DMS153 treated with DMSO at 0.1 percent for 48 hours (cell line): ENCODE measurements around the gene NRDC.

Source experiments
- DNase-seq: peaks from one replicate; lab custom pipeline; 2025; ENCODE audit not compliant: unreplicated experiment; lab: John Stamatoyannopoulos, UW

Gene NRDC

GRCh38 chr1:51784997-51785421 is 93.5 kb downstream of the NRDC start:
- no peak for DNase-seq

DNA sequence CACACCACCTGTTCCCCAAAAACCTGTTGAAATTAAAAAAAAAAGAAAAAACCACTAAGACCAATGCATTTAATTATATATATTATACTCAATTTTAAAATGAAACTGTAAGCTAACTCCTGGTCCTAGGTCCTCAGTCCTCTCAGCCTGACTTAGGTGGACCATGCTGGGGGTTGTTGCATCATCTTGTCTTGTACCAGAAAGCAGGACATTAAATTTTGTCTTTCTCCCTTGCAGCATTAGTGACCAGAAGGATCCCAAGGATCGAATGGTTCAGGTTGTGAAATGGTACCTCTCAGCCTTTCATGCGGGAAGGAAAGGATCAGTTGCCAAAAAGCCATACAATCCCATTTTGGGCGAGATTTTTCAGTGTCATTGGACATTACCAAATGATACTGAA is 97.6 kb downstream of the NRDC start:
- no peak for DNase-seq

GRCh38 chr1:51776408-51776807 is 102.1 kb downstream of the NRDC start:
- no peak for DNase-seq

DNA sequence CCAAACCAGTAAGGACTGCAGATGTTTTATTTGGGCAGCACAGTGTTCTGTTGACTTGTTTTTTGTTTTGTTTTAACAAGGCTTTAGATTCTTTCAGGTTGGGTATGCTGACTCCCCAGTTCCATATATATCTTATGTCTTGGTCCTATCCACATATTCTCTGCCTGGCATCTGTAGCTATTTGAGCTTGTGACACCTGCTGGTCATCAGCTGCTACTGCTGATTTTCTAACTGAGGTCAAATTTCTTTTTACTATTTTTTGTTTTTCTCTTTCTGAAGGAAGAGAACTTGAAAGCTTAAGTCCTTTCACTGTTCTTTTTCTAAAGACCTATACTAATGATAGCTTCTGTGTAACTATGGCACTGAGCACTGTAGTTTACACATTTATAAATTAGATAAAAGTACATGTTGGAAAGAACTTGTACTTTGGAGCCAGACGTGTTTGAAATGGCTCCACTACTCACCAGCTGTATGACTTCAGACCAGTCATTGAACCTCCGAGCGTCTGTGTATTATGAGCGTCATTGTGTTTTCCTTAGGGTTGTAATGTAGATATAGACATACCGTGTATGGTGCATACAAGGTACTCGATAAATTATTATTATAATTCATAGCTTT is 109.4 kb downstream of the NRDC start:
- peak; percentile 33 for DNase-seq

DNA sequence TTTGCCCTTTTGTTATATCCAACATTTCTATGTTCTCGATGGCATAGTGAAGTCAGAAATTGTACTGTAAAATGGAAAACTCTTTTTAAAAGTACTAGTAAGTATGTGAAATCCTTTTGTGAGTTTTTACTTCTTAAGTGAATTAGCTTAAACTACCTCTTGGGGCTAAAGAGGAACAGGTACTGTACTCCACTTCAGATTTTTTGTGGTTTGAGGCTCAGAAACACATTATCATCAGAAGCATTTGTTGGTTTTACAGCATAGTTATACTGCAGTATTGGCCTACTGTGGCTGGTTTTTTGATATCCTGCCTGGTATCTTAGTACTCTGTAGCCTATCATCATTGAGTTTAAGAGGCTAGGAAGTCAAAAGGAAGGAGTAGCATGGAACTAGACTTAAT is 117.2 kb downstream of the NRDC start:
- no peak for DNase-seq

GRCh38 chr1:51760872-51761271 is 117.7 kb downstream of the NRDC start:
- DNase-seq: no peak

GRCh38 chr1:51758310-51758709 is 120.2 kb downstream of the NRDC start:
- no peak for DNase-seq

DNA sequence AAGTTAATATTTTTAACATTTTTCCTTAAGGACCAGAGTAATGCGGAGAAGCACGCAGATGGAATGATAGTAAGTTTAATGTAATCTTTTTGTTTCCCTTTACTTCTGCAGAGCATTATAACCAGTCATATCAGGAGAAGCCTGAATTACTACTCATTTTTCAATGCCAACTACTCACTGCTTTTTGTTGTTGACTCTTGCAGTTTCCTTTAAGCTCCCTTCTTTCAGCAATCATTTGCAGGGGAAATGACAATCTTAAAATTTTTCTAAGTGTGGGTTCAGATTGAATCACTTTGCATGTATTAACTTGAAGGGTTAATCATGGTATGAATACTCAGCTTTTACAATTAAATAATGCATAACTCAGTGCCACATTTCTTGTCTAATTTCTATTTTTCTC is 122.2 kb downstream of the NRDC start:
- no peak for DNase-seq

DNA sequence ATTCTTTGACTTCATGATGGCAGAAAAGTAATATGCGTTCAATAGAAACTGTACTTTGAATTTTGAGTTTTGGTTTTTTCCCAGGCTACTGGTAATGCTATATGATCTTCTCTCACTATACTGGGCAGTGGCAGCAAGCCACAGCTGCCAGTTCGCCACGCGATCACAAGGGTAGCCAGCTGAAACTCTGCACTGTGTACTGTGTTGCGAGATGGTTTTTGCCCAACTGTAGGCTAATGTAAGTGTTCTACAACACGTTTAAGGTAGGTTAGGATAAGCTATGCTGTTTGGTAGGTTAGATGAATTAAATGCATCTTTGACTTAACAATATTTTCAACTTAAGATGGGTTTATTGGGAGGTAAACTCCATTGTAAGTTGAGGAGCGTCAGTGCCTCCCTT is 123.1 kb downstream of the NRDC start:
- no peak for DNase-seq

DNA sequence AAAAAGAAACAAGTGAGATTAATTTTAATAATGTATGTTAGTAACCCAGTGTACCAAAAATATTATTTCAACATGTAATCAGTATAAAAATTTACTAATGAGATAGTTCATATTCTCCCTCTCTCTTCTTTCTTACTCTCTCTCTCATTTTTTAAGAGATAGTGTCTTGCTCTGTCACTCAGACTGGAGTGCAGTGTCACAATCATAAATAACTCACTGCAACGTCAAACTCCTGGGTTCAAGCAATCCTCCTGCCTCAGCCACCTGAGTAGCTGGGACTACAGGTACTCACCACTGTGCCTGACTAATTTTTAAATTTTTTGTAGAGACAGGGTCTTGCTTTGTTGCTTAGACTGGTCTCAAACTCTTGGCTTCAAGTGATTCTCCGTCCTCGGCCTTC is 123.9 kb downstream of the NRDC start:
- no peak for DNase-seq

DNA sequence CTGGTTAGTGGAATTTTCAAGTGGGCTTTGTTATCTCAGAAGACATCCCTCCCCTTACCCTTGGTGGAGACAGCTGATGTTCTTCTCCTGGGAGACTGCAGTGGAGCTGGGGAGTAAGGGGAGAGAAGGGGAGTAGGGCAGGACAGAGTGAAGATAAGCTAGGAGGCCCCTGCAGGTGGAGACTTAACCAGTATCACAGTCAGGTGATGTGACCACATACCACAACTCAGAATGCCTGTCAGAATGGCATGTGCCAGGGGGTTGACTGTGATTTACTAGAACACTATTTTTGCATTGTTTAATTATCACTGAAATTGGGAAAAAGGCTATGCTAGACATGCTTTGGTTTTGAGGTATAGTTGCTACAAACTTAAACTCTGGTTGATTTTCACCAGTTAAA is 124.6 kb downstream of the NRDC start:
- no peak for DNase-seq

DNA sequence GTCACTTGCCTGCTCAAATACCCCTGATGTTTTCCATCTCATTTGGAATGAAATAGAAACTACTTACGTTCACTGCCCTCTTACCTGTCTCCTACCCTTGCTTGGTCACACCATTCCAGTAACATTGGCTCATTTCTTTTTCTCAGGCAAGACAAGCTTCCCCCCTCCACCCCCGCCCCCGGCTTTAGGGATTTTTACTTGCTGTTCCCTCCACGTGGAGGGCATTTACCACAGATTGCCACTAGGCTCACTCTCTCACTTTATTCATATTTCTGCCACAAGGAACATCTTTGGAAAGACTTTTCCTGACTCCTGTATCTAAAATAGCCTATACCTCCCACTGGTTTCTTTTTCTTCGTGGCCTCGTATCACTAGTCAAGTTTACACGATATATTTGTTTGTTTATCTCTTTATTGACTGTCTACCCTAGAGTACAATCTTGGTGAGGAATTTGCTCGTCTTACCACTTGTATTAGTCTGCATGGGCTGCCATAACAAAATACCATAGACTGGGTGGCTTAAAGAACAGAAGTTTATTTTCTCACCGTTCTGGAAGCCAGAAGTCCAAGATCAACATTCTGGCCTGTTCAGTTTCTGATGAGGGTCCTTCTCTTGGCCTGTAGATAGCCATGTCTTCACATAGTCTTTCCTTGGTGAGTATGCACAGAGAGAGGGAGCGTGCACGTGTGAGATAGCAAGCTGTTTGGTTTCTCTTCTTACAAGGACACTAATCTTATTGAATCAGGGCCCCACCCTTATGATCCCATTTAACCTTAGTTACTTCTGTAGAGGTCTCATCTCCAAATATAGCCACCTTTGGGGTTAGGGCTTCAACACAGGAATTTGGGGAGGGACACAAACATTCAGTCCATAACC is 126.2 kb downstream of the NRDC start:
- DNase-seq: no peak

DNA sequence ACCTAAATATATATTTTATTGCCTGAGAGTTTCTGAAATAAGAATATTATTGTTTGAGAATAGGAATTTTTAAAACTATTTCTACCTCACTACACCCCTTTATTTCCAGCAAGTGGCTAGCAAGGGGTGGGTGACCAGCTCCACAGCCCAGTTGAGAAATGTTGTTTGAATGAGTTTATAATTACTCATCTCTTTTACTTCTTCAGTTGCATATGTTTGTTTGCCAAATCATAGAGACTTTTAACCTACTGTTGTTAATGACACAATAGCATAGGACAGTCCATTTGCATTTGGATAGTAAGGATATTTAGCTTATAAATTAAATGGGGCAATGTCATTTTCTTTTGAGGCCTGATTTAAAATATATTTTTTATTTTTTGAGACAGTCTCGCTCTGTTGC is 127.8 kb downstream of the NRDC start:
- no peak for DNase-seq

DNA sequence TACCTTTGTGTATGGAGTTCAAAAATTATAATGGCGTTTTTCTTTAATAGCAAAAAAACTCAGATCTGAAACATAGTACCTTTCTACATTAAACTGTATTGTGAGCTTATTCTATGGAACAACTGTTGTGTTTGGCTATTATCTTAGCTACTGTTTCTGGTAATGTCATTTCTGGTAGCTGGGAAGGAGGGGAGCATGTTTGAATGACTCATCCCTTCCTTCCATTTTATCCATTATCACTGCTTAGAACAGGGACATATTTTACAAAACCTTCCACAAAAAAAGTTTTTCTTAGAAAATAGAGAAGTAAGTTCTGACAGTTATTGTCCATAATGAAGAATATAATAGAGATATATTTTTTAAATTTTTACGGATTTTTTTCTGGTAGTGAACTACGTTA is 128.3 kb downstream of the NRDC start:
- DNase-seq: no peak

DNA sequence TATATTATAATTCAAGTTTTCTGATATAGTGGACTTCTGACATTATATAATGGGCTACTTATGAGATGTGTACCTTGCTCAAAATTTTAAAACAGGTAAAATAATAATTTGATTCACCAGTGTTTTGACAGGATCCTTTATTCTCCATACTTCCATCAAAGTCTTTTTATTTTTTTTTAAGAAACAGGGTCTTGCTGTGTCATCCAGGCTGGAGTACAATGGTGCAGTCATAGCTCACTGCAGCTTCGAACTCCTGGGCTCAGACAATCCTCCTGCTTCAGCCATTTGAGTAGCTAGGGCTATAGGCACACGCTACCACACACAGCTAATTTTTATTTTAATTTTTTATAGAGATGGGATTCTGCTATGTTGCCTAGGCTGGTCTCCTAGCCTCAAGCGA is 129.4 kb downstream of the NRDC start:
- DNase-seq: no peak

DNA sequence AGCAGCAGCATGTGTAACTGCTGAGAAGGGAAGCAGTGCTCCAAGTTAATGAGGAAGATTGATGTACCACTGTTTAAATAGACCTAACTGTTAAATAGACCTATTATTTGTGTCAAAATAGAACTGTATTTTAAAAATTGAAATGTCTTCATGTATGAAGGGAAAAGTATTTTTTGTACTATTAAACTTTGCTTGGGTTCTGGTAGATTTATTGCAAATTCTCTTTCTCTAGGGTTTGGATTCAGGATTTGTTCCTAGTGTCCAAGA is 133.3 kb downstream of the NRDC start:
- no peak for DNase-seq

- DNase-seq: no peak
Observed at GRCh38 chr1:51744506-51745303, 133.8 kb downstream of the NRDC start.

DNA sequence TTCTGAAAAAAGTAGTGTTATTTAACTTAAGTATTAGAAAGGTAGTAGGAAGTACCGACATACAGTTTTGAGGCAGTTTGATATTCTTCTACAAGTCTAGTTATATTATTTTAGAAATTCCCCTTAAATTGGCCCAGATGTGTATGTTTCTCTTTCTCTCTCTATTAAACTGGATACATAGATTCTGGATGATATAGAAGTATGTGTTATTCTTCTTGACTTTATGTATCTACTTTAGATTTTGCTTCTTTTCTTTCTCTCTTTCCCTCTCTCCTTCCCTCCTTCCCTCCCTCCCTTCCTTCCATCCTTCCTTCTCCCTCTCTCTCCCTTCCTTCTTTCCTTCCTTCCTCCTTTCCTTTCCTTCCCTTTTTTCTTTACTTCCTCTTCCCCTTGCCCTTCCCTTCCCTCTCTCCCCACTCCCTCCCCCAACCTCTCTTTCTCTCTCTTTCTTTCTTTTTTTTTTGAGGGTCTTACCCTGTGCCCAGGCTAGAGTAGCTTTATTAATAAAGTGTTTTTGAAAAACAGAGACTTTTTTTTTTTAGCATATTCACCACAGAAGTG is 137.3 kb downstream of the NRDC start:
- DNase-seq: no peak

- no peak for DNase-seq
Observed at GRCh38 chr1:51740652-51741051, 137.9 kb downstream of the NRDC start.
